GM23338 (cell line): ENCODE measurements around the gene TMEM169. TPM values are rescaled to one million over a fixed set of nuclear protein-coding genes. Genes with fewer than 3 reads are reported as not detected.

Experiments used
- ATAC-seq: fragments of 200-7000 bp; cut with Tn5 transposase; 3 replicates; pipeline ENCODE4 v1.9.1; 2020
- DNase-seq: peaks from one replicate; pipeline ENCODE4 v3.0.0-alpha.2; 2015; ENCODE audit warnings: low spot score
- H2AFZ ChIP-seq: fragments of 200-600 bp; sonication (generic); 2 replicates; pipeline ENCODE4 v1.8.0; 2016; ENCODE audit warnings: antibody characterized with exemption, mild to moderate bottlenecking, moderate library complexity
- H3F3A ChIP-seq: fragments of 200-600 bp; sonication (generic); replicated peaks from 2 replicates; pipeline ENCODE4 v1.8.0; 2017; ENCODE audit warnings: antibody characterized with exemption, mixed run types, low read depth
- H3K27ac ChIP-seq: fragments of 200-600 bp; sonication (generic); 2 replicates; pipeline ENCODE4 v1.6.1; 2016; ENCODE audit warnings: low read depth
- H3K27me3 ChIP-seq: fragments of 200-600 bp; sonication (generic); 2 replicates; pipeline ENCODE4 v1.8.0; 2016; ENCODE audit warnings: mild to moderate bottlenecking, mixed run types, moderate library complexity; ENCODE audit not compliant: insufficient read depth
- H3K36me3 ChIP-seq: fragments of 200-600 bp; sonication (generic); 2 replicates; pipeline ENCODE4 v1.8.0; 2016; ENCODE audit warnings: mild to moderate bottlenecking; ENCODE audit not compliant: insufficient read depth
- H3K4me1 ChIP-seq: fragments of 200-600 bp; sonication (generic); 2 replicates; pipeline ENCODE4 v1.8.0; 2016; ENCODE audit warnings: mild to moderate bottlenecking, moderate library complexity; ENCODE audit not compliant: insufficient read depth
- H3K4me2 ChIP-seq: fragments of 200-600 bp; sonication (generic); 2 replicates; pipeline ENCODE4 v1.7.1; 2017; ENCODE audit warnings: mixed run types
- H3K4me3 ChIP-seq: fragments of 200-600 bp; sonication (generic); 2 replicates; pipeline ENCODE4 v1.6.1; 2016; ENCODE audit warnings: mixed run types
- H3K79me2 ChIP-seq: fragments of 200-600 bp; sonication (generic); replicated peaks from 2 replicates; pipeline ENCODE4 v1.8.0; 2017; ENCODE audit warnings: mild to moderate bottlenecking; ENCODE audit not compliant: insufficient read depth
- H3K9me2 ChIP-seq: fragments of 200-600 bp; sonication (generic); 2 replicates; pipeline ENCODE4 v1.8.0; 2017; ENCODE audit not compliant: insufficient read depth
- H4K20me1 ChIP-seq: fragments of 200-600 bp; sonication (generic); replicated peaks from 2 replicates; pipeline ENCODE4 v1.8.0; 2017; ENCODE audit warnings: mild to moderate bottlenecking; ENCODE audit not compliant: insufficient read depth
- H3K27ac Mint-ChIP-seq: 2 replicates; pipeline ENCODE4 v1.8.0; 2020; ENCODE audit warnings: inconsistent platforms, mild to moderate bottlenecking, moderate library complexity, mixed read lengths
- H3K27me3 Mint-ChIP-seq: 3 replicates; pipeline ENCODE4 v1.8.0; 2022; ENCODE audit warnings: low read depth, mild to moderate bottlenecking, moderate library complexity, mixed read lengths, inconsistent platforms; ENCODE audit not compliant: insufficient read depth, poor library complexity
- H3K36me3 Mint-ChIP-seq: 3 replicates; pipeline ENCODE4 v1.8.0; 2021; ENCODE audit warnings: low read depth, mild to moderate bottlenecking, inconsistent platforms, moderate library complexity, mixed read lengths
- H3K4me1 Mint-ChIP-seq: 3 replicates; pipeline ENCODE4 v1.8.0; 2020; ENCODE audit warnings: mild to moderate bottlenecking, inconsistent platforms, mixed read lengths
- H3K4me3 Mint-ChIP-seq: 3 replicates; pipeline ENCODE4 v1.8.0; 2021; ENCODE audit warnings: moderate library complexity, mild to moderate bottlenecking, inconsistent platforms, mixed read lengths
- H3K9me3 Mint-ChIP-seq: 3 replicates; pipeline ENCODE4 v1.8.0; 2020; ENCODE audit warnings: moderate library complexity, mild to moderate bottlenecking, inconsistent platforms, mixed read lengths
- NANOG ChIP-seq: IDR thresholded peaks from 2 replicates; pipeline ENCODE4 v1.6.1; 2016; ENCODE audit warnings: antibody characterized with exemption, borderline replicate concordance
- POLR2AphosphoS5 ChIP-seq: IDR thresholded peaks from 2 replicates; pipeline ENCODE4 v1.6.1; 2016; ENCODE audit warnings: antibody characterized with exemption, low read depth
- STAT1 ChIP-seq: IDR thresholded peaks from one replicate; pipeline ENCODE4 v1.6.1; 2016; ENCODE audit warnings: antibody characterized with exemption; ENCODE audit not compliant: unreplicated experiment
- long read RNA-seq: library from polyadenylated mRNA; unstranded; transcript quantifications from one replicate; pipeline ENCODE4 v2.0.0, GENCODE V29; 2020; ENCODE audit not compliant: unreplicated experiment
- polyA plus RNA-seq: library from polyadenylated mRNA; unstranded; fragments of >200 nt; fragmentation: Nextera tagmentation; extraction: Ambion mirVana; gene quantifications from 2 replicates; pipeline ENCODE4 v1.2.1, GENCODE V29; 2016
- total RNA-seq: library from RNA; depleted of rRNA; stranded (reverse); fragments of >200 nt; shearing (Covaris generic); gene quantifications from 2 replicates; pipeline ENCODE4 v1.2.3, GENCODE V29; 2014; rRNA removed
- TF ChIP-seq, protein P1 (sequence below): fragments of 250-450 bp; sonication (Bioruptor Pico); IDR thresholded peaks from 2 replicates; pipeline ENCODE4 v1.5.0; 2020; ENCODE audit warnings: mild to moderate bottlenecking, moderate library complexity

The TMEM169 gene, protein sequence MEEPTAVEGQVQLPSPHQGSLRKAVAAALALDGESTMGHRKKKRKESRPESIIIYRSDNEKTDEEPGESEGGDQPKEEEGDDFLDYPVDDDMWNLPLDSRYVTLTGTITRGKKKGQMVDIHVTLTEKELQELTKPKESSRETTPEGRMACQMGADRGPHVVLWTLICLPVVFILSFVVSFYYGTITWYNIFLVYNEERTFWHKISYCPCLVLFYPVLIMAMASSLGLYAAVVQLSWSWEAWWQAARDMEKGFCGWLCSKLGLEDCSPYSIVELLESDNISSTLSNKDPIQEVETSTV
- 3.9 and 8.0 TPM in 2 replicates for total RNA-seq
- 1.4 and 1.7 TPM in 2 replicates for polyA plus RNA-seq
- long read RNA-seq, partial matches to known transcripts, result 0 of 1 reads
- long read RNA-seq, other reads (novel, unspliced or antisense), result 1 of 1 reads

DNA sequence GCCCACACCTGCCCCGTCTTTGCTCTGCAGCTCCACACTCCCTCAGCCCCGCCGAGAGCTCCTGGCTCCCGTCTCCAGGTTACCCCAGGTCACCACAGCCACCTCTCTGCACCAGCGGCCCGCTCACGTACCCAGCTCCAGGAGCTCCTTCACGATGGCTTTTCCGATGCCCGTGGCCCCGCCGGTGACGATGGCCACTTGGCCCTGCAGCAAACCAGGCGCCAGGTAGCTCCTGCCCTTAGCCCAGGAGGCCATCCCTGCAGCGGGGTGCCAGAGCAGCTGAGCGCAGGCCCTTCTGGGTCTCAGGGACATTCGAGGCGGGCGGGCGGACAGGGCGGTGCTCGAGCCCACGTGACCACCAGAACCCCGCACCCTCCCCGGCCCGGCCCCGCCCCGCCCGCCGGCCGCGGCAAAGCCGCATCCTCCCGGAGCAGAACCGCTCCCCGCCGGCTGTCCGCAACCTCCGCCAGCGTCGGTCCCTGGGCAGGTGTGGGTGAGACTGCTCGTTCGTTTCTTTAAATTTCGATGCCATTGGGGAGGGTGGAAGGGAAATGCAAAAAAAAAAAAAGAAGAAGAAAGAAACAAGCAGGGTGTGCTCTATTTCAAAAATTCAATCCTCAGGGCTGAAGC lies at the start of gene TMEM169, which contains the start of gene PECR:
Gene TMEM169, plus strand, starts transcription at position 433 of the 630 bp plus-strand sequence. CDS start 14,045 bp downstream, outside the sequence.
Gene PECR, minus strand, starts transcription at position 323 of the 630 bp plus-strand sequence. Its CDS starts 68 bp downstream, at position 255.
- Mint-ChIP-seq H3K4me3 (peak within 1 kb of the TSS; percentile 90), H3K27ac (peak within 1 kb of the TSS; percentile 87), H3K9me3 (no peaks in the 10 kb centered on the region), H3K27me3 (no peaks in the 10 kb centered on the region), H3K4me1 (peaks cover 37% of the 10 kb centered on the region), H3K36me3 (no peaks in the 10 kb centered on the region)
- Histone ChIP-seq H2AFZ (peak within 1 kb of the TSS; percentile 92), H3K27me3 (no peaks in the 10 kb centered on the region), H3K9me2 (no peaks in the 10 kb centered on the region), H3K79me2 (peaks cover 20% of the 10 kb centered on the region), H3K4me2 (peak within 1 kb of the TSS; percentile 90), H3K4me1 (peaks cover 33% of the 10 kb centered on the region), H3K36me3 (no peaks in the 10 kb centered on the region), H3F3A (no peaks in the 10 kb centered on the region; the same call in 1 of the 2 replicates), H4K20me1 (no peaks in the 10 kb centered on the region; the same call in 1 of the 2 replicates), H3K27ac (peak within 1 kb of the TSS; percentile 82), H3K4me3 (peak within 1 kb of the TSS; percentile 83)
- TF ChIP-seq, protein P1, sequence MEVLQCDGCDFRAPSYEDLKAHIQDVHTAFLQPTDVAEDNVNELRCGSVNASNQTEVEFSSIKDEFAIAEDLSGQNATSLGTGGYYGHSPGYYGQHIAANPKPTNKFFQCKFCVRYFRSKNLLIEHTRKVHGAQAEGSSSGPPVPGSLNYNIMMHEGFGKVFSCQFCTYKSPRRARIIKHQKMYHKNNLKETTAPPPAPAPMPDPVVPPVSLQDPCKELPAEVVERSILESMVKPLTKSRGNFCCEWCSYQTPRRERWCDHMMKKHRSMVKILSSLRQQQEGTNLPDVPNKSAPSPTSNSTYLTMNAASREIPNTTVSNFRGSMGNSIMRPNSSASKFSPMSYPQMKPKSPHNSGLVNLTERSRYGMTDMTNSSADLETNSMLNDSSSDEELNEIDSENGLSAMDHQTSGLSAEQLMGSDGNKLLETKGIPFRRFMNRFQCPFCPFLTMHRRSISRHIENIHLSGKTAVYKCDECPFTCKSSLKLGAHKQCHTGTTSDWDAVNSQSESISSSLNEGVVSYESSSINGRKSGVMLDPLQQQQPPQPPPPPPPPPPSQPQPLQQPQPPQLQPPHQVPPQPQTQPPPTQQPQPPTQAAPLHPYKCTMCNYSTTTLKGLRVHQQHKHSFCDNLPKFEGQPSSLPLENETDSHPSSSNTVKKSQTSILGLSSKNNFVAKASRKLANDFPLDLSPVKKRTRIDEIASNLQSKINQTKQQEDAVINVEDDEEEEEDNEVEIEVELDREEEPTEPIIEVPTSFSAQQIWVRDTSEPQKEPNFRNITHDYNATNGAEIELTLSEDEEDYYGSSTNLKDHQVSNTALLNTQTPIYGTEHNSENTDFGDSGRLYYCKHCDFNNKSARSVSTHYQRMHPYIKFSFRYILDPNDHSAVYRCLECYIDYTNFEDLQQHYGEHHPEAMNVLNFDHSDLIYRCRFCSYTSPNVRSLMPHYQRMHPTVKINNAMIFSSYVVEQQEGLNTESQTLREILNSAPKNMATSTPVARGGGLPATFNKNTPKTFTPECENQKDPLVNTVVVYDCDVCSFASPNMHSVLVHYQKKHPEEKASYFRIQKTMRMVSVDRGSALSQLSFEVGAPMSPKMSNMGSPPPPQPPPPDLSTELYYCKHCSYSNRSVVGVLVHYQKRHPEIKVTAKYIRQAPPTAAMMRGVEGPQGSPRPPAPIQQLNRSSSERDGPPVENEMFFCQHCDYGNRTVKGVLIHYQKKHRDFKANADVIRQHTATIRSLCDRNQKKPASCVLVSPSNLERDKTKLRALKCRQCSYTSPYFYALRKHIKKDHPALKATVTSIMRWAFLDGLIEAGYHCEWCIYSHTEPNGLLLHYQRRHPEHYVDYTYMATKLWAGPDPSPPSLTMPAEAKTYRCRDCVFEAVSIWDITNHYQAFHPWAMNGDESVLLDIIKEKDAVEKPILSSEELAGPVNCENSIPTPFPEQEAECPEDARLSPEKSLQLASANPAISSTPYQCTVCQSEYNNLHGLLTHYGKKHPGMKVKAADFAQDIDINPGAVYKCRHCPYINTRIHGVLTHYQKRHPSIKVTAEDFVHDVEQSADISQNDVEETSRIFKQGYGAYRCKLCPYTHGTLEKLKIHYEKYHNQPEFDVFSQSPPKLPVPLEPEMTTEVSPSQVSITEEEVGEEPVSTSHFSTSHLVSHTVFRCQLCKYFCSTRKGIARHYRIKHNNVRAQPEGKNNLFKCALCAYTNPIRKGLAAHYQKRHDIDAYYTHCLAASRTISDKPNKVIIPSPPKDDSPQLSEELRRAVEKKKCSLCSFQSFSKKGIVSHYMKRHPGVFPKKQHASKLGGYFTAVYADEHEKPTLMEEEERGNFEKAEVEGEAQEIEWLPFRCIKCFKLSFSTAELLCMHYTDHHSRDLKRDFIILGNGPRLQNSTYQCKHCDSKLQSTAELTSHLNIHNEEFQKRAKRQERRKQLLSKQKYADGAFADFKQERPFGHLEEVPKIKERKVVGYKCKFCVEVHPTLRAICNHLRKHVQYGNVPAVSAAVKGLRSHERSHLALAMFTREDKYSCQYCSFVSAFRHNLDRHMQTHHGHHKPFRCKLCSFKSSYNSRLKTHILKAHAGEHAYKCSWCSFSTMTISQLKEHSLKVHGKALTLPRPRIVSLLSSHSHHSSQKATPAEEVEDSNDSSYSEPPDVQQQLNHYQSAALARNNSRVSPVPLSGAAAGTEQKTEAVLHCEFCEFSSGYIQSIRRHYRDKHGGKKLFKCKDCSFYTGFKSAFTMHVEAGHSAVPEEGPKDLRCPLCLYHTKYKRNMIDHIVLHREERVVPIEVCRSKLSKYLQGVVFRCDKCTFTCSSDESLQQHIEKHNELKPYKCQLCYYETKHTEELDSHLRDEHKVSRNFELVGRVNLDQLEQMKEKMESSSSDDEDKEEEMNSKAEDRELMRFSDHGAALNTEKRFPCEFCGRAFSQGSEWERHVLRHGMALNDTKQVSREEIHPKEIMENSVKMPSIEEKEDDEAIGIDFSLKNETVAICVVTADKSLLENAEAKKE (CRISPR knock-in tag), result no peak
- TF ChIP-seq NANOG (no peak), POLR2AphosphoS5 (peak; percentile 98), STAT1 (no peak)
- DNase-seq (peak; percentile 94), ATAC-seq (peak; percentile 91)
